CD4-positive, alpha-beta T cell treated with Interleukin-17A for 1 hour (primary cell): ENCODE measurements around the gene ST7.

ENCODE experiments used
- DNase-seq: peaks from one replicate; pipeline ENCODE4 v3.0.0-alpha.2; 2020

The ST7 gene

GRCh38 chr7:117164620-117165019, 211.3 kb downstream of the ST7 start:
- no peak for DNase-seq

- DNase-seq: no peak
These were observed 212.4 kb downstream of the ST7 start for GRCh38 chr7:117165656-117166055.

GRCh38 chr7:117169907-117170306, 216.6 kb downstream of the ST7 start:
- no peak for DNase-seq

- DNase-seq: no peak
These were observed 217.8 kb downstream of the ST7 start for GRCh38 chr7:117171106-117171505.

GRCh38 chr7:117172283-117172682, 219.0 kb downstream of the ST7 start:
- DNase-seq: no peak

GRCh38 chr7:117173035-117173770, 219.9 kb downstream of the ST7 start:
- no peak for DNase-seq

- DNase-seq: no peak
These were observed 222.9 kb downstream of the ST7 start for GRCh38 chr7:117176206-117176605.

- no peak for DNase-seq
These were observed 225.3 kb downstream of the ST7 start for GRCh38 chr7:117178600-117178999.

GRCh38 chr7:117179701-117180100, 226.4 kb downstream of the ST7 start:
- DNase-seq: no peak

GRCh38 chr7:117183729-117184128, 230.4 kb downstream of the ST7 start:
- DNase-seq: no peak

GRCh38 chr7:117184367-117184766, 231.1 kb downstream of the ST7 start:
- DNase-seq: no peak

GRCh38 chr7:117185124-117185523, 231.8 kb downstream of the ST7 start:
- no peak for DNase-seq

GRCh38 chr7:117186218-117187010, 233.1 kb downstream of the ST7 start:
- DNase-seq: no peak

GRCh38 chr7:117188376-117188775, 235.1 kb downstream of the ST7 start:
- DNase-seq: no peak

- no peak for DNase-seq
These were observed 235.8 kb downstream of the ST7 start for GRCh38 chr7:117188949-117189592.

- DNase-seq: no peak
These were observed 236.8 kb downstream of the ST7 start for GRCh38 chr7:117190104-117190503.

- no peak for DNase-seq
These were observed 237.6 kb downstream of the ST7 start for GRCh38 chr7:117190746-117191435.

- DNase-seq: no peak
These were observed 238.8 kb downstream of the ST7 start for GRCh38 chr7:117192108-117192507.

- no peak for DNase-seq
These were observed 240.3 kb downstream of the ST7 start for GRCh38 chr7:117193564-117193963.

- no peak for DNase-seq
These were observed 241.1 kb downstream of the ST7 start for GRCh38 chr7:117194445-117194844.

- no peak for DNase-seq
These were observed 242.2 kb downstream of the ST7 start for GRCh38 chr7:117195361-117196029.

GRCh38 chr7:117200132-117200531, 246.8 kb downstream of the ST7 start:
- DNase-seq: no peak
